ENCODE results near the gene NCAM1.

GRCh38 chr11:113240790-113241635, 279.8 kb downstream of the NCAM1 start:
- TF ChIP-seq POLR2A (IDR thresholded peaks at IDR 0.05; ENCODE audit: low read length): no peak
- no peak for TF ChIP-seq GATA1 (IDR thresholded peaks at IDR 0.05; ENCODE audit: low read depth, low read length)
